ENCODE measurements around the gene KCNT2.

DNA sequence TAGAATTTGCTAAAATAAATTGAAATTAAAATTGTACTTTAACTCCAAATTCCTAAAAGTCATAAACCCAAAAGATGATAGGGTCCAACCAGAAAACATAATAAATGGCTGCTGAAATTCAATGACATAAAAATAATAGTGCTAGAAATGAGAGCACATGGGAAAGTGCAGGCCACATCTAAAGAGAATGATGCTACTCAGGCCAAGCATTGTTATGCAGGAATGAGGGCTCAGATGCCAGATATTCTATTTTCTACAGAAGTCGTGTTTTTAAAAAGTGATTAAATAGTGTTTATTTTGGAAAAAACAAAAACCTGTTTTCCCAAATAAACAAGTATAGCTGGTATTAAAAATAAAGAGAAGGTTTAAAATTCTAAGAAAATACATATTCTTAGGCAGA, 234.4 kb downstream of the KCNT2 start:
- no peak for TF ChIP-seq YY1 (IDR thresholded peaks at IDR 0.05; ENCODE audit: insufficient read depth, insufficient read length)
- no peak for TF ChIP-seq SUZ12 (IDR thresholded peaks at IDR 0.05; ENCODE audit: extremely low read depth, insufficient read depth, insufficient read length)

Data from NT2/D1 (cell line).